Activated T-cell treated with anti-CD3 and anti-CD28 coated beads for 4 hours (primary cell): ENCODE data around the gene EDC3.
"Not testable (repeated sequence)": the region's sequence is repeated elsewhere in the genome, so short reads cannot be mapped to it uniquely, and the experiment has no call there.

Experiments used
- DNase-seq: peaks from one replicate; pipeline ENCODE4 v3.0.0-alpha.2; 2020

The EDC3 gene

GRCh38 chr15:74605795-74606150 lies 90.1 kb downstream of the EDC3 start:
- no peak for DNase-seq

GRCh38 chr15:74604983-74605794 lies 90.6 kb downstream of the EDC3 start:
- DNase-seq: no peak

- no peak for DNase-seq
Observed at GRCh38 chr15:74603789-74604705, 91.8 kb downstream of the EDC3 start.

GRCh38 chr15:74603026-74603788 lies 92.6 kb downstream of the EDC3 start:
- no peak for DNase-seq

GRCh38 chr15:74599156-74599555 lies 96.7 kb downstream of the EDC3 start:
- DNase-seq: no peak

- peak; percentile 75 for DNase-seq
Observed at GRCh38 chr15:74598126-74598842, 97.5 kb downstream of the EDC3 start.

- DNase-seq: not testable (repeated sequence)
Observed at GRCh38 chr15:74597146-74597705, 98.6 kb downstream of the EDC3 start.

GRCh38 chr15:74596736-74597135 lies 99.1 kb downstream of the EDC3 start:
- not testable (repeated sequence) for DNase-seq

- no peak for DNase-seq
Observed at GRCh38 chr15:74595271-74595670, 100.6 kb downstream of the EDC3 start.

- no peak for DNase-seq
Observed at GRCh38 chr15:74594455-74594854, 101.4 kb downstream of the EDC3 start.

GRCh38 chr15:74593122-74593521 lies 102.7 kb downstream of the EDC3 start:
- DNase-seq: no peak

GRCh38 chr15:74592222-74592621 lies 103.6 kb downstream of the EDC3 start:
- no peak for DNase-seq

- DNase-seq: no peak
Observed at GRCh38 chr15:74589826-74590225, 106.0 kb downstream of the EDC3 start.

GRCh38 chr15:74585857-74586256 lies 110.0 kb downstream of the EDC3 start:
- DNase-seq: no peak

- DNase-seq: no peak
Observed at GRCh38 chr15:74585191-74585590, 110.6 kb downstream of the EDC3 start.

- DNase-seq: no peak
Observed at GRCh38 chr15:74584779-74585178, 111.0 kb downstream of the EDC3 start.

- DNase-seq: no peak
Observed at GRCh38 chr15:74584204-74584603, 111.6 kb downstream of the EDC3 start.
